ENCODE data around the gene MPZL3. TPM values are rescaled to one million over a fixed set of nuclear protein-coding genes. Genes with fewer than 3 reads are reported as not detected.

MPZL3 gene
- polyA plus RNA-seq (2013, experiment 1 of 2), result 1.6 TPM
- polyA plus RNA-seq (2013, experiment 2 of 2), result 1.2 TPM

- Histone ChIP-seq H3K4me1 (ENCODE audit: insufficient read depth, low read length) (no peaks in the 10 kb centered on the region), H3K27ac (ENCODE audit: low read depth, low read length) (peak within 1 kb of the TSS; percentile 95)
- 23% methylated on average over 33 of the region's 33 CpGs for WGBS
Measured at GRCh38 chr11:118251858-118252652, at the start of gene MPZL3. TSS of gene MPZL3 (minus strand) at chr11:118252365. CDS start at chr11:118252294, 71 bp downstream.

GRCh38 chr11:118301600-118302195 lies 49.5 kb upstream of the MPZL3 start:
- H3K27me3 ChIP-seq (ENCODE audit: insufficient read depth, low read length), result no peaks in the 10 kb centered on the region
- no peak overlapping the region for H3K27ac ChIP-seq (ENCODE audit: low read depth, low read length)
- no peak overlapping the region for H3K9ac ChIP-seq (ENCODE audit: low read depth, low read length)
- H3K4me3 ChIP-seq (ENCODE audit: low read length), result no peak overlapping the region
- H3K36me3 ChIP-seq (ENCODE audit: insufficient read depth, low read length), result no peaks in the 10 kb centered on the region
- H3K4me1 ChIP-seq (ENCODE audit: insufficient read depth, low read length), result no peaks in the 10 kb centered on the region
- H3K9me3 ChIP-seq (ENCODE audit: insufficient read depth, low read depth, low read length), result no peaks in the 10 kb centered on the region
- WGBS, result 67% methylated on average over 8 of the region's 8 CpGs

More at GRCh38 chr11:118251858-118252652, at the start of gene MPZL3:
- H3K27me3 ChIP-seq (ENCODE audit: insufficient read depth, low read length), result peaks cover 85% of the 10 kb centered on the region
- H3K9ac ChIP-seq (ENCODE audit: low read depth, low read length), result peak within 1 kb of the TSS; percentile 88
- H3K9me3 ChIP-seq (ENCODE audit: insufficient read depth, low read depth, low read length), result peaks cover 8% of the 10 kb centered on the region; the same call in 1 of the 2 replicates
- peak within 1 kb of the TSS; percentile 79 for H3K4me3 ChIP-seq (ENCODE audit: low read length)
- H3K36me3 ChIP-seq (ENCODE audit: insufficient read depth, low read length), result no peaks in the 10 kb centered on the region

GRCh38 chr11:118295815-118296454 lies 43.8 kb upstream of the MPZL3 start:
- no peak overlapping the region for H3K9ac ChIP-seq (ENCODE audit: low read depth, low read length)
- no peaks in the 10 kb centered on the region for H3K4me1 ChIP-seq (ENCODE audit: insufficient read depth, low read length)
- no peaks in the 10 kb centered on the region for H3K36me3 ChIP-seq (ENCODE audit: insufficient read depth, low read length)
- H3K27me3 ChIP-seq (ENCODE audit: insufficient read depth, low read length), result 0 out of 2 replicates have a peak, but pooled peaks cover 3% of the 10 kb centered on the region
- 77% methylated on average over 3 of the region's 3 CpGs for WGBS
- no peaks in the 10 kb centered on the region for H3K9me3 ChIP-seq (ENCODE audit: insufficient read depth, low read depth, low read length)
- no peak overlapping the region for H3K4me3 ChIP-seq (ENCODE audit: low read length)
- H3K27ac ChIP-seq (ENCODE audit: low read depth, low read length), result no peak overlapping the region

- Histone ChIP-seq H3K27ac (ENCODE audit: low read depth, low read length) (no peak overlapping the region), H3K9ac (ENCODE audit: low read depth, low read length) (no peak overlapping the region), H3K4me1 (ENCODE audit: insufficient read depth, low read length) (no peaks in the 10 kb centered on the region), H3K27me3 (ENCODE audit: insufficient read depth, low read length) (0 out of 2 replicates have a peak, but pooled peaks cover 3% of the 10 kb centered on the region), H3K4me3 (ENCODE audit: low read length) (no peak overlapping the region), H3K36me3 (ENCODE audit: insufficient read depth, low read length) (no peaks in the 10 kb centered on the region), H3K9me3 (ENCODE audit: insufficient read depth, low read depth, low read length) (no peaks in the 10 kb centered on the region)
- WGBS, result 68% methylated on average over 5 of the region's 5 CpGs
Measured at GRCh38 chr11:118295199-118295598, 43.0 kb upstream of the MPZL3 start.

- H3K27me3 ChIP-seq (ENCODE audit: insufficient read depth, low read length), result 0 out of 2 replicates have a peak, but pooled peaks cover 3% of the 10 kb centered on the region
- H3K9ac ChIP-seq (ENCODE audit: low read depth, low read length), result no peak overlapping the region
- no peak overlapping the region for H3K27ac ChIP-seq (ENCODE audit: low read depth, low read length)
- H3K36me3 ChIP-seq (ENCODE audit: insufficient read depth, low read length), result no peaks in the 10 kb centered on the region
- 92% methylated on average over 1 of the region's 2 CpGs for WGBS
- H3K4me1 ChIP-seq (ENCODE audit: insufficient read depth, low read length), result no peaks in the 10 kb centered on the region
- no peak overlapping the region for H3K4me3 ChIP-seq (ENCODE audit: low read length)
- no peaks in the 10 kb centered on the region for H3K9me3 ChIP-seq (ENCODE audit: insufficient read depth, low read depth, low read length)
Measured at GRCh38 chr11:118294053-118294452, 41.9 kb upstream of the MPZL3 start.

- no peak overlapping the region for H3K9ac ChIP-seq (ENCODE audit: low read depth, low read length)
- H3K9me3 ChIP-seq (ENCODE audit: insufficient read depth, low read depth, low read length), result no peaks in the 10 kb centered on the region
- no peaks in the 10 kb centered on the region for H3K4me1 ChIP-seq (ENCODE audit: insufficient read depth, low read length)
- peaks cover 6% of the 10 kb centered on the region; the same call in 1 of the 2 replicates for H3K27me3 ChIP-seq (ENCODE audit: insufficient read depth, low read length)
- H3K4me3 ChIP-seq (ENCODE audit: low read length), result no peak overlapping the region
- H3K27ac ChIP-seq (ENCODE audit: low read depth, low read length), result no peak overlapping the region
- no peaks in the 10 kb centered on the region for H3K36me3 ChIP-seq (ENCODE audit: insufficient read depth, low read length)
- WGBS, result 88% methylated on average over 9 of the region's 9 CpGs
Measured at GRCh38 chr11:118291477-118292135, 39.4 kb upstream of the MPZL3 start.

GRCh38 chr11:118290923-118291322 lies 38.8 kb upstream of the MPZL3 start:
- 35% methylated on average over 9 of the region's 9 CpGs for WGBS
- H3K9me3 ChIP-seq (ENCODE audit: insufficient read depth, low read depth, low read length), result no peaks in the 10 kb centered on the region
- H3K27me3 ChIP-seq (ENCODE audit: insufficient read depth, low read length), result peaks cover 6% of the 10 kb centered on the region; the same call in 1 of the 2 replicates
- H3K4me1 ChIP-seq (ENCODE audit: insufficient read depth, low read length), result no peaks in the 10 kb centered on the region
- H3K9ac ChIP-seq (ENCODE audit: low read depth, low read length), result no peak overlapping the region
- no peak overlapping the region for H3K4me3 ChIP-seq (ENCODE audit: low read length)
- no peaks in the 10 kb centered on the region for H3K36me3 ChIP-seq (ENCODE audit: insufficient read depth, low read length)
- no peak overlapping the region for H3K27ac ChIP-seq (ENCODE audit: low read depth, low read length)

GRCh38 chr11:118289401-118289800 lies 37.2 kb upstream of the MPZL3 start:
- Histone ChIP-seq H3K4me3 (ENCODE audit: low read length) (no peak overlapping the region), H3K9me3 (ENCODE audit: insufficient read depth, low read depth, low read length) (no peaks in the 10 kb centered on the region), H3K36me3 (ENCODE audit: insufficient read depth, low read length) (no peaks in the 10 kb centered on the region), H3K27ac (ENCODE audit: low read depth, low read length) (no peak overlapping the region), H3K4me1 (ENCODE audit: insufficient read depth, low read length) (no peaks in the 10 kb centered on the region), H3K9ac (ENCODE audit: low read depth, low read length) (no peak overlapping the region), H3K27me3 (ENCODE audit: insufficient read depth, low read length) (peaks cover 6% of the 10 kb centered on the region; the same call in 1 of the 2 replicates)

GRCh38 chr11:118287006-118287405 lies 34.8 kb upstream of the MPZL3 start:
- Histone ChIP-seq H3K9me3 (ENCODE audit: insufficient read depth, low read depth, low read length) (no peaks in the 10 kb centered on the region), H3K36me3 (ENCODE audit: insufficient read depth, low read length) (no peaks in the 10 kb centered on the region), H3K27me3 (ENCODE audit: insufficient read depth, low read length) (peaks cover 3% of the 10 kb centered on the region; the same call in 1 of the 2 replicates), H3K9ac (ENCODE audit: low read depth, low read length) (no peak overlapping the region), H3K4me3 (ENCODE audit: low read length) (no peak overlapping the region), H3K27ac (ENCODE audit: low read depth, low read length) (no peak overlapping the region), H3K4me1 (ENCODE audit: insufficient read depth, low read length) (no peaks in the 10 kb centered on the region)
- WGBS, result 95% methylated on average over 1 of the region's 1 CpG

GRCh38 chr11:118286545-118286944 lies 34.4 kb upstream of the MPZL3 start:
- H3K4me1 ChIP-seq (ENCODE audit: insufficient read depth, low read length), result no peaks in the 10 kb centered on the region
- WGBS, result 81% methylated on average over 2 of the region's 2 CpGs
- H3K9ac ChIP-seq (ENCODE audit: low read depth, low read length), result no peak overlapping the region
- no peak overlapping the region for H3K27ac ChIP-seq (ENCODE audit: low read depth, low read length)
- H3K9me3 ChIP-seq (ENCODE audit: insufficient read depth, low read depth, low read length), result no peaks in the 10 kb centered on the region
- H3K36me3 ChIP-seq (ENCODE audit: insufficient read depth, low read length), result no peaks in the 10 kb centered on the region
- H3K4me3 ChIP-seq (ENCODE audit: low read length), result no peak overlapping the region
- H3K27me3 ChIP-seq (ENCODE audit: insufficient read depth, low read length), result peaks cover 3% of the 10 kb centered on the region; the same call in 1 of the 2 replicates

All from HUES64 (cell line).